GM12875 (cell line): ENCODE measurements around the gene MDM2.

Experiments used
- H3K4me3 ChIP-seq: one replicate; pipeline ENCODE4 v1.5.1; 2011; ENCODE audit warnings: low read depth, low read length, control low read depth
- CTCF ChIP-seq: IDR thresholded peaks from 2 replicates; pipeline ENCODE4 v1.5.1; 2011; ENCODE audit warnings: low read depth, mild to moderate bottlenecking, control low read depth, inconsistent platforms, low read length, moderate library complexity, borderline replicate concordance; ENCODE audit not compliant: insufficient read depth

MDM2 gene

DNA sequence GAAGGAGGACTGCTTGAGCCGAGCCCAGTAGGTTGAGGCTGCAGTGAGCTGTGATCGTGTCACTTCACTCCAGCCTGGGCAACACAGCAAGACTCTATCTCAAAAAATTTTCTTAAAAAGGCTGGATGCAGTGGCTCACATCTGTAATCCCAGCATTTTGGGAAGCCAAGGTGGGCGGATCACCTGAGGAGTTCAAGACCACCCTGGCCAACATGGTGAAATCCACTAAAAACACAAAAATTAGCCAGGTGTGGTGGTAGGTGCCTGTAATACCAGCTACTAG lies 17.1 kb upstream of the MDM2 start:
- no peak for TF ChIP-seq CTCF
- H3K4me3 ChIP-seq: no peak overlapping the region

- H3K4me3 ChIP-seq: no peak overlapping the region
- TF ChIP-seq CTCF: no peak
These were observed 16.0 kb upstream of the MDM2 start for GRCh38 chr12:68791897-68792481.

DNA sequence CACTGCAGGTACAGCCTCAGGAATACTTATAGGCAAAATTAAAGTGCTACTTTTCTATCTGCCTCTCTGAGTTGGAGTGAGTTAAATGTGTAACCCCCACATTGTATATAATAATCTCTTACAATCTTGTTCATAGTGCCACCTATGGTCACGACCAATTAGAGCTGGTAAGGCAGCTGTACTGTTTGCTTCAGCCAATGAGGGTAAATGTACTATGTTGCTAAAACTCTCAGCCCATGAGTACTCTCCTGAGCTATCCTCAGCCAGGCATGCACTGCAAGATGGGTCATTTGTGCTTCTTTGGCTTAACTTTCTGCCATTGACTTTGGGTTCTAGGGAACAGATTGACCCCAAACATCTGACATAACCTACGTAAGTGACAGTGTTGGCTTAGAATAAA lies 15.0 kb upstream of the MDM2 start:
- H3K4me3 ChIP-seq: no peak overlapping the region
- no peak for TF ChIP-seq CTCF

DNA sequence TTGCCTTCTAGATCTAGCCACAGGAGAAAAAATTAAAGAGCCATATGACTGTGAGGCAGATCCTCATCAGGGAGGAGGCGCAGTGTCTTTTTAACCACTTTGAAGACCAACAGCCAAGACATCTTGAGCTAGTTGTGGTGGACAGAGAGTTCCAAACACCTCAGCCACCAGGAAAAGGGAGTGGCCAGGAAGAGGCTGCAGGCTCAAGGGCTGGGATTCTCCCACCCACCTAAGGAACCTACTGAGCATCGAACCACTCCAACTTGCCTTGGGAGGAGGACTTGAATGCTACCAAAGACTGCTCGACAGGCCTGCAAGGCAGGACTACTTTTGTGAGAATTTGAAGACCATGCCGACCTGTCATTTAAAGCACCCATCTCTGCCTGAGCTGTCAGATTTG lies 14.5 kb upstream of the MDM2 start:
- TF ChIP-seq CTCF: no peak

GRCh38 chr12:68793975-68794652 lies 13.9 kb upstream of the MDM2 start:
- no peak overlapping the region for H3K4me3 ChIP-seq

More for the DNA sequence above, 14.5 kb upstream of the MDM2 start:
- H3K4me3 ChIP-seq: no peak overlapping the region

GRCh38 chr12:68794653-68795251 lies 13.2 kb upstream of the MDM2 start:
- no peak overlapping the region for H3K4me3 ChIP-seq
- TF ChIP-seq CTCF: no peak

More at GRCh38 chr12:68793975-68794652, 13.9 kb upstream of the MDM2 start:
- no peak for TF ChIP-seq CTCF

DNA sequence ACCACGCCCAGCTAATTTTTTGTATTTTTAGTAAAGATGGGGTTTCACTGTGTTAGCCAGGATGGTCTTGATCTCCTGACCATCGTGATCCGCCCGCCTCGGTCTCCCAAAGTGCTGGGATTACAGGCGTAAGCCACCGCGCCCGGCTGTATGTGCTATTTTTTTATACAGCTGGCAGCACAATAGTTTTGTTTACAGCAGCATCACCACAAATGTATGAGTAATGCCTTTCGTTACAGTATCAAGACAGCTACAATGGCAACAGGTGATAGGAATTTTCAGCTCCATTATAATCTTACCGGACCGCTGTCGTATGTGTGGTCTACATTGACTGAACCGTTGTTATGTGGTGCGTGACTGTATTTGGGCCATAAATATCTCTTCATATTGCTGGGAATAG lies 11.6 kb upstream of the MDM2 start:
- TF ChIP-seq CTCF: no peak
- H3K4me3 ChIP-seq: no peak overlapping the region
